NT2/D1 (cell line): ENCODE results near the gene CHMP6.

Experiments used
- SUZ12 ChIP-seq: IDR thresholded peaks from 2 replicates; pipeline ENCODE4 v1.6.1; 2011; ENCODE audit not compliant: insufficient read length, insufficient read depth; ENCODE audit errors: extremely low read depth
- YY1 ChIP-seq: IDR thresholded peaks from 2 replicates; pipeline ENCODE4 v1.6.1; 2011; ENCODE audit not compliant: insufficient read length, insufficient read depth
- ZNF274 ChIP-seq: IDR thresholded peaks from 2 replicates; pipeline ENCODE4 v1.6.1; 2011; ENCODE audit warnings: mild to moderate bottlenecking, low read depth, low read length

DNA sequence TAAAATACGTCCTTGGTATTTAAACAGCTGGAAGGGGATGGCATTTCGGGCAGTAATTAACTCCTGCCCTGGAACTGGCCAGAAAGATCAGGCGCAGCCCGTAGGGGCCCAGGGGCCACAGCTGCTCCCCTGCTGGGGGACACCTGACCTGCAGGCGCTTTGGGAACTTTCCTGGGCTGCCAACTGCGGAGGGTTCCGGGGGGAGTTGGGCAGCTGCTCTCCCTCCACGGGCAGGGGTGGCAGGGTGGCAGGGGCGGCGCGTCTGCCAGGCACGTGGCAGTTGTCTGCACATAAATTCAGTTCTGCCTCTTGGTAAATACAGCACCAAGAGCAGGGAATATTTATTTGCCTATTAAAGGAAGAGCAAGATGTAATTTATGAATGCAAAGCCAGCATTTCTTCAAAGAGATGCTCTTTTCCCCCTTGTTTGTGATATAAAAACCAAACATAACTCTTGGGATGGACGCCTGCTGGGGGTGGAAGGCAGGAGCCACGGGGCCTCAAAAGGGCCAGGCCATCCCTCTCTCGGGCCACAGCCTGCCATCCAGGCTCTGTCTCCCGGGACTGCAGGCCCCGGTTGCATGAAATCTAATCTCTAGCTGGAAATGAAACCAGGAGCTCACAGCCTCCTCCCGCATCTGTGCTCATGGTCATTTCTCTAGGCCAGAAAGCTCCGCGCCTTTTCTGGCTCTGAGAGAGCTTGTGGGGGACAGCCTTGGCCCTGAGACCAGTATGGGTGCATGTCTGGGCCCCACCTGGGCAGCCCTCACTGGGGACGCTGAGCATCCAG, 29.9 kb upstream of the CHMP6 start:
- TF ChIP-seq ZNF274 (no peak), SUZ12 (no peak), YY1 (no peak)
